ENCODE results near the gene NCKAP5. TPM values are rescaled to one million over a fixed set of nuclear protein-coding genes. Genes with fewer than 3 reads are reported as not detected.

The NCKAP5 gene
- polyA plus RNA-seq, 1 experiment, result 16.6 TPM

GRCh38 chr2:133255360-133255759, 312.9 kb downstream of the NCKAP5 start:
- POLR2A ChIA-PET, result interaction anchor here (0.5 to 0.7 kb wide), 2 partner anchors 14 to 20 kb away, joined by 3 to 4 read pairs; no protein-coding TSS in a partner anchor
- no peak for DNase-seq (ENCODE audit: low read depth, low spot score)
- CTCF ChIA-PET, result interaction anchor here (0.8 to 1.7 kb wide), 3 partner anchors 14 to 589 kb away, joined by 3 to 7 read pairs (median 4); no protein-coding TSS in a partner anchor
- Histone ChIP-seq H3K27ac (ENCODE audit: low read depth, low read length) (no peak overlapping the region), H3K9me3 (ENCODE audit: control insufficient read depth, insufficient read depth, low read length) (no peaks in the 10 kb centered on the region), H3K27me3 (ENCODE audit: control insufficient read depth, insufficient read depth, low read length) (no peaks in the 10 kb centered on the region), H3K4me3 (ENCODE audit: low read depth, low read length) (no peak overlapping the region)
- no peak for TF ChIP-seq CTCF (IDR thresholded peaks at IDR 0.05; ENCODE audit: low read depth, low read length)

- no peak overlapping the region for H3K4me3 ChIP-seq (ENCODE audit: low read depth, low read length)
- no peak for TF ChIP-seq CTCF (IDR thresholded peaks at IDR 0.05; ENCODE audit: low read depth, low read length)
- no peaks in the 10 kb centered on the region for H3K27me3 ChIP-seq (ENCODE audit: control insufficient read depth, insufficient read depth, low read length)
- ChIA-PET POLR2A (interaction anchor here (1.0 kb wide), 1 partner anchor 18 kb away, joined by 4 read pairs; no protein-coding TSS in a partner anchor), CTCF (interaction anchor here (0.7 to 1.7 kb wide), 3 partner anchors 13 to 706 kb away, joined by 3 to 7 read pairs (median 7); no protein-coding TSS in a partner anchor)
- no peaks in the 10 kb centered on the region for H3K9me3 ChIP-seq (ENCODE audit: control insufficient read depth, insufficient read depth, low read length)
- H3K27ac ChIP-seq (ENCODE audit: low read depth, low read length), result no peak overlapping the region
- no peak for DNase-seq (ENCODE audit: low read depth, low spot score)
Measured at GRCh38 chr2:133253793-133254192, 314.5 kb downstream of the NCKAP5 start.

GRCh38 chr2:133252780-133253355, 315.4 kb downstream of the NCKAP5 start:
- TF ChIP-seq CTCF (IDR thresholded peaks at IDR 0.05; ENCODE audit: low read depth, low read length), result no peak
- ChIA-PET CTCF (interaction anchor here (0.7 to 1.5 kb wide), 2 partner anchors 14 to 706 kb away, joined by 3 to 7 read pairs; no protein-coding TSS in a partner anchor), POLR2A (interaction anchor here (1.0 kb wide), 1 partner anchor 17 kb away, joined by 4 read pairs; no protein-coding TSS in a partner anchor)
- Histone ChIP-seq H3K27me3 (ENCODE audit: control insufficient read depth, insufficient read depth, low read length) (no peaks in the 10 kb centered on the region), H3K27ac (ENCODE audit: low read depth, low read length) (no peak overlapping the region), H3K4me3 (ENCODE audit: low read depth, low read length) (no peak overlapping the region), H3K9me3 (ENCODE audit: control insufficient read depth, insufficient read depth, low read length) (no peaks in the 10 kb centered on the region)
- no peak for DNase-seq (ENCODE audit: low read depth, low spot score)

GRCh38 chr2:133249362-133249761, 318.9 kb downstream of the NCKAP5 start:
- ChIA-PET POLR2A (no interaction called here), CTCF (interaction anchor here (1.2 kb wide), 1 partner anchor 530 kb away, joined by 3 read pairs; no protein-coding TSS in a partner anchor)
- Histone ChIP-seq H3K27me3 (ENCODE audit: control insufficient read depth, insufficient read depth, low read length) (no peaks in the 10 kb centered on the region), H3K4me3 (ENCODE audit: low read depth, low read length) (no peak overlapping the region), H3K27ac (ENCODE audit: low read depth, low read length) (no peak overlapping the region), H3K9me3 (ENCODE audit: control insufficient read depth, insufficient read depth, low read length) (no peaks in the 10 kb centered on the region)
- TF ChIP-seq CTCF (IDR thresholded peaks at IDR 0.05; ENCODE audit: low read depth, low read length), result no peak
- DNase-seq (ENCODE audit: low read depth, low spot score), result no peak

- Histone ChIP-seq H3K9me3 (ENCODE audit: control insufficient read depth, insufficient read depth, low read length) (no peaks in the 10 kb centered on the region), H3K4me3 (ENCODE audit: low read depth, low read length) (no peak overlapping the region), H3K27ac (ENCODE audit: low read depth, low read length) (no peak overlapping the region), H3K27me3 (ENCODE audit: control insufficient read depth, insufficient read depth, low read length) (no peaks in the 10 kb centered on the region)
- no peak for DNase-seq (ENCODE audit: low read depth, low spot score)
- ChIA-PET POLR2A (no interaction called here), CTCF (interaction anchor here (0.6 kb wide), 1 partner anchor 15 kb away, joined by 3 read pairs; no protein-coding TSS in a partner anchor)
- TF ChIP-seq CTCF (IDR thresholded peaks at IDR 0.05; ENCODE audit: low read depth, low read length), result no peak
Measured at GRCh38 chr2:133248264-133248663, 320.0 kb downstream of the NCKAP5 start.

Data from AG04450 (cell line).